GM18951 (cell line): Measurements from ENCODE around the gene SOCS1.
"Not testable (repeated sequence)": the region's sequence is repeated elsewhere in the genome, so short reads cannot be mapped to it uniquely, and the experiment has no call there.

Source experiments
- POLR2A ChIP-seq: IDR thresholded peaks from 4 replicates; pipeline ENCODE4 v1.6.1; 2011; ENCODE audit warnings: mild to moderate bottlenecking; ENCODE audit not compliant: insufficient read length, insufficient read depth; ENCODE audit errors: extremely low read depth
- in situ Hi-C: fragments of 300-500 bp; cut with MboI; formaldehyde crosslinking; loops from one replicate; pipeline ENCODE4 v1.12.0; 2022; ENCODE audit warnings: low sequenced_read_pairs, mixed read lengths, inconsistent platforms; ENCODE audit not compliant: unreplicated experiment

Gene SOCS1

DNA sequence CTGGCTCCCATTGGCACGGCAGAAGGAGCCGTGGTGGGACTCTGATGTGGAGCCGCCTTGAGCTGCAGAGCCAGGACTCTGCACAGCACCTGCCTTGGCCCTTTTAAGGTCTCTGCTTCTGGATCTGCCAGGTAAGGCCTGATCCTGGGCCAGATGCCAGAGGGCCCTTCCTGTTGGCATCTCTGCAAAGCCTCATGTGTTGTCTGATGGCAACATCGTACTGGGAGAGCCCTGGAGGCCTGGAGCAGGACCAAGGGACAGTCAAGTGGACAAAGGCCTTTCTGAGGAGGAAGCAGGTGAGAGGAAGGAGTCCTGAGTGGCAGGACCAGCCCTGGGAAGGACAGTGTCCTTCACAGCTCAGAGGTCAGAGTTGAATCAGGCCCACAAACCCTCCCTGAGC is 26.1 kb downstream of the SOCS1 start:
- in situ Hi-C loops, result loop anchor here (25.0 kb wide), 1 partner anchor 268 kb away; no protein-coding TSS in a partner anchor
- TF ChIP-seq POLR2A, result no peak

- TF ChIP-seq POLR2A, result no peak
- in situ Hi-C loops, result loop anchor here (25.0 kb wide), 1 partner anchor 267 kb away; no protein-coding TSS in a partner anchor
Observed at GRCh38 chr16:11229432-11229831, 26.6 kb downstream of the SOCS1 start.

GRCh38 chr16:11225677-11226549 is 30.1 kb downstream of the SOCS1 start:
- in situ Hi-C loops, result loop anchor here (25.0 kb wide), 1 partner anchor 264 kb away; no protein-coding TSS in a partner anchor
- TF ChIP-seq POLR2A, result no peak

- in situ Hi-C loops, result loop anchor here (25.0 kb wide), 1 partner anchor 263 kb away; no protein-coding TSS in a partner anchor
- peak; percentile 42 for TF ChIP-seq POLR2A
Observed at GRCh38 chr16:11224894-11225676, 30.9 kb downstream of the SOCS1 start.

GRCh38 chr16:11224096-11224893 is 31.7 kb downstream of the SOCS1 start:
- in situ Hi-C loops, result no loop called here

DNA sequence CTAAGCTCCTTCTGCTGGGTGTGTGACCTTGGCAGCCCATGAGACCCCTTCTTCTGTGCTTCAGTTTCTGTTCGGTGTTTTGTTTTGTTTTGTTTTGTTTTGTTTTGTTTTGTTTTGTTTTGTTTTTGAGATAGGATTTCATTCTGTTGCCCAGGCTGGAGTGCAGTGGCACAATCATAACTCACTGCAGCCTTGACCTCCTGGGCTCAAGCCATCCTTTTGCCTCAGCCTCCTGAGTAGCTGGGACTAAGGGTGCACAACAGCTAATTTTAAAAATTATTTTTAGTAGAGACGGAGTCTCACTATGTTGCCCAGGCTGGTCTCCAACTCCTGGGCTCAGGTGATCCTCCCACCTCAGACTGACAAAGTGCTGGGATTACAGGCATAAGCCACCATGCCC is 35.5 kb downstream of the SOCS1 start:
- in situ Hi-C loops, result not testable (repeated sequence)

More at GRCh38 chr16:11224096-11224893, 31.7 kb downstream of the SOCS1 start:
- TF ChIP-seq POLR2A, result peak; percentile 38

DNA sequence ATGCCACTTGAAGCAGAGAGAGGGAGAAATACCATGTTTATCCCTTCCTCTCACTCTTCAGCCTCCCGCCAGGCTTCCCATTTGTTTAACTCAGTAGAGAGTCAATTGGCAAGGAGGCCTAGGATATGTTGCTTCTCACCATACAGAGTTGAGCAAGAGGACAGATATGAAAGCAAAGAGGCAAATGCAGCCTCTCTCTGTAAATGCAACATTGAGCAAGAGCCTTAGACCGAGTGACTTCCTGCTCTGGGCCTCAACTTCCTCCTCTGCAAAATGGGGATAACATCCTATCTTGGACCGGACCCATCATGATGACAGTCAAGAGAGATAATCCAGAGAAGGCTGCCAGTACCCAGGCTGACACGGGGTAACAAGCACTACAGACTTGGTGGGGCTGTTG is 36.8 kb downstream of the SOCS1 start:
- in situ Hi-C loops, result no loop called here
- no peak for TF ChIP-seq POLR2A

DNA sequence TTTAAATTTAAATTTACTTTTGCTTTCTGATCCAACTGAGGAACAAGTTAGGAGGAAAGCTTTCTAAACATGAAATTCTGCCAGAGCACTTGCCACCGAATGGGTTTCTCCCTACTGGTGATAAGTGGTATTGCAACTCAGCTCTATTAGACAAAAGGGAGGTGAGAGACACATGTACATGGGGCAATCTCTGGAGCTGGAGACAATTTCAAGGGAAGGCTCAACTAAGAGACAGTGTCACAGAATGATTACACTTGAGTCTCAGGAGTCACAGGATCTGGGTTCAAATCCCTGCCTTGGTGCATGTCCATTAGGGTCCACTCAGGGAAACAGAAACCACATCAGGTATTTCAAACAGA is 37.4 kb downstream of the SOCS1 start:
- TF ChIP-seq POLR2A, result no peak
- in situ Hi-C loops, result no loop called here

DNA sequence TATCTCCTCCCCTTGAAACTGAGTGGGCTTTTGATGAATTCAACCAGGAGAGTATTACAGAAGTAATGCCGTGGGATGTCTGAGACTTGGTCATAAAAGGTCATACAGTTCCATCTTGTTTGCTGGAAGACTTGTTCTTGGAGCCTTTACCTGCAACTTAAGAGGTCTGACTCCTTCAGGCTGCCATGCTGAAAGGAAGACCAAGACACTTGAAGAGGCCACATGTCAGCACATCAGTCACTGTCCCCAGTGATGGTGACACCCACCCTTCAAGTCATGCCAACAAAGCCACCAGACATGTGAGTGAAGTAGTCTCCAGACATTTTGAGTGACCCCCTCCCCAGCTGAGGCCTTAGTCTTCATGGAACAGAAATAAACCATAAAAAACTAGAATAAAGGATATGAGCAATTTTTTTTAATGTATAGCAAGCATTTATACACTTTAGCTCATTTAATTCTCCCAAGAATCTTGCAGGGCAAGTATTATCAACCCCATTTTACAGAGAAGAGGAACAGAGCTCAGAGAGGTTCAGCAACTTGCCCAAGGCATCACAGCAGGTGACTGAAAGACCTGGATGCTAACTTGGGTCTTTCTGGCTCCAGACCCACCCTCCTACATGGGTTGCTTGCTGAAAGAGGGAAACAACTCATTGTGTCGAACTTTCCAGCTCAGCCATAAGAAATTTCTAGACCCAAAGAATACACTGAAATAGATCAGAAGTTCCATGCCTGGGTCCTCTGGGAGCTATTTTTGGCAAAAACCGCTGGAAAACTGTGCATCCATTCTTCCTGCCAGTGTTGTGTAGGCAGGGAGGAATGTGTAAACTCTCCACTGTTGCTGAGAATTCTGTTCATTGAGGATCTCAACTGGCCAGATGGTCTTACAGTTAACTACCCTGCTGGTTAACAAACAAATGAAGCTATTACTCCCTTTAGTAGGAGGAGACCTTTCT is 38.1 kb downstream of the SOCS1 start:
- in situ Hi-C loops, result no loop called here
- no peak for TF ChIP-seq POLR2A

GRCh38 chr16:11215935-11216556 is 40.0 kb downstream of the SOCS1 start:
- TF ChIP-seq POLR2A, result no peak
- in situ Hi-C loops, result no loop called here

DNA sequence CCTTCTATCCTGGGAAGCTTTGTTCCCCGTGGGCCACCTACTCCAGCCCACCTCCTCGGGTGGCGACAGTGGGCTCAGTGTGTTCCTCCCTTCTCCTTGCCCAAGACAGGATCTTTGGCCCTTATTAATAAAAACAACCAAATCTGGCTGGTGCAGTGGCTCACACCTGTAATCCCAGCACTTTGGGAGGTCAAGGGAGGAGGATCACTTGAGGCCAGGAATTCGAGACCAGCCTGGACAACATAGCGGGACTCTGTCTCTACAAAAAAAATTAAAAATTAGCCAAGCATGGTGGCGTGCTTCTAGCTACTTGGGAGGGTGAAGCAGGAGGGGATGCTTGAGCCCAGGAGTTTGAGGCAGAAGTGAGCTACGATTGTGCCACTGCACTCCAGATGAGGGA is 42.2 kb downstream of the SOCS1 start:
- in situ Hi-C loops, result no loop called here
- no peak for TF ChIP-seq POLR2A

DNA sequence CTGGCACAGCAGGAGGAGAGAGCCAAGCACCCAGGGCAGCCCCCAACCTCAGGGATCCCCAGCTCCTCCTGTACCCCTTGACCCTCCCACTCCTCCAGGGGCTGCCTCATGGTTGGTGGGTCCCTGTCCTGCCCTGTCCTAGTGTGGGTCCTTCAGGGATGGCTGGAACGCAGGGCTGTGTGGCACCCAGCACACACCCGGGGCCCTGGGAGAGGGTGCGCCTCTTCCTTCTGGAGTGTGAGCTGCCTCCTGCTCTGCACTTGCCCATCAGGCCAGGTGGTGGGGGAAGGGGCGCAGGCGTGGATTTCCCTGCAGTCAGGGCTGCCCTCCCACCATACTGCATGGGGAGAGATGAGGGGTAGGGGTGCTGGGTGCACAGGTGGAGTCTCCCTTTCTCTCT is 42.6 kb downstream of the SOCS1 start:
- no peak for TF ChIP-seq POLR2A
- in situ Hi-C loops, result no loop called here
